Mesenchymal stem cell (in vitro differentiated cells and primary cell): Measurements from ENCODE around the gene NYAP2.

ENCODE experiments used
- DNase-seq: peaks from one replicate; pipeline ENCODE4 v3.0.0-alpha.2; 2013
- H2AFZ ChIP-seq: one replicate; pipeline ENCODE4 v1.6.1; 2013; ENCODE audit warnings: low read depth, mild to moderate bottlenecking, control low read depth, inconsistent platforms, low read length, moderate library complexity
- H2AK5ac ChIP-seq: 2 replicates; pipeline ENCODE4 v1.6.1; 2013; ENCODE audit warnings: low read length, moderate library complexity, mild to moderate bottlenecking, inconsistent platforms; ENCODE audit not compliant: severe bottlenecking
- H2BK120ac ChIP-seq: one replicate; pipeline ENCODE4 v1.6.1; 2013; ENCODE audit warnings: low read depth, mild to moderate bottlenecking, inconsistent platforms, low read length, moderate library complexity
- H2BK12ac ChIP-seq, 2 experiments: one replicate each; pipeline ENCODE4 v1.6.1; 2013; ENCODE audit warnings: inconsistent platforms in 2 of 2, low read length in 2 of 2, mild to moderate bottlenecking in 2 of 2, moderate library complexity in 2 of 2, control low read depth in 1 of 2
- H2BK15ac ChIP-seq: one replicate; pipeline ENCODE4 v1.6.1; 2013; ENCODE audit warnings: mild to moderate bottlenecking, low read depth, inconsistent platforms; ENCODE audit not compliant: poor library complexity, severe bottlenecking
- H2BK5ac ChIP-seq: 2 replicates; pipeline ENCODE4 v1.6.1; 2013; ENCODE audit warnings: low read depth, mild to moderate bottlenecking, low read length, control low read depth, inconsistent platforms; ENCODE audit not compliant: poor library complexity, severe bottlenecking
- H3K14ac ChIP-seq, 2 experiments: one replicate each; pipeline ENCODE4 v1.6.1; 2013; ENCODE audit warnings: inconsistent platforms in 2 of 2, low read length in 2 of 2, control low read depth in 1 of 2, mild to moderate bottlenecking in 1 of 2, moderate library complexity in 1 of 2
- H3K18ac ChIP-seq, 2 experiments: one replicate each; pipeline ENCODE4 v1.6.1; 2013; ENCODE audit warnings: inconsistent platforms in 2 of 2, low read length in 2 of 2, control low read depth in 1 of 2, low read depth in 1 of 2, mild to moderate bottlenecking in 1 of 2
- H3K23ac ChIP-seq, 2 experiments: one replicate each; pipeline ENCODE4 v1.6.1; 2013; ENCODE audit warnings: inconsistent platforms in 2 of 2, low read length in 2 of 2, mild to moderate bottlenecking in 2 of 2, moderate library complexity in 2 of 2, control low read depth in 1 of 2
- H3K27ac ChIP-seq: 2 replicates; pipeline ENCODE4 v1.5.1; 2013; ENCODE audit warnings: mild to moderate bottlenecking, moderate library complexity, low read length, control low read depth, inconsistent platforms; ENCODE audit not compliant: poor library complexity, severe bottlenecking
- H3K27me3 ChIP-seq, 2 experiments: 2 replicates each; pipeline versions ENCODE4 v1.6.1 to v1.7.0; 2013; ENCODE audit warnings: low read length in 2 of 2, mild to moderate bottlenecking in 2 of 2, moderate library complexity in 2 of 2, control low read depth in 1 of 2, inconsistent platforms in 1 of 2; ENCODE audit not compliant: control insufficient read depth in 1 of 2, insufficient read depth in 1 of 2
- H3K36me3 ChIP-seq, 2 experiments: 2 replicates each; pipeline versions ENCODE4 v1.6.1 to v1.7.0; 2013; ENCODE audit warnings: low read length in 2 of 2, control low read depth in 1 of 2, inconsistent platforms in 1 of 2, low read depth in 1 of 2, mild to moderate bottlenecking in 1 of 2; ENCODE audit not compliant: insufficient read depth in 2 of 2, control insufficient read depth in 1 of 2
- H3K4ac ChIP-seq, 2 experiments: one replicate each; pipeline ENCODE4 v1.6.1; 2013; ENCODE audit warnings: inconsistent platforms in 2 of 2, low read length in 2 of 2, mild to moderate bottlenecking in 2 of 2, moderate library complexity in 2 of 2, control low read depth in 1 of 2, low read depth in 1 of 2
- H3K4me1 ChIP-seq: 2 replicates; pipeline ENCODE4 v1.6.1; 2013; ENCODE audit warnings: low read depth, low read length, control low read depth; ENCODE audit not compliant: control insufficient read depth, insufficient read depth
- H3K4me2 ChIP-seq: 2 replicates; pipeline ENCODE4 v1.6.1; 2013; ENCODE audit warnings: low read length, mild to moderate bottlenecking, inconsistent platforms; ENCODE audit not compliant: poor library complexity, severe bottlenecking
- H3K4me3 ChIP-seq, 2 experiments: 2 replicates each; pipeline versions ENCODE4 v1.5.1 to v1.7.0; 2013; ENCODE audit warnings: low read length in 2 of 2, mild to moderate bottlenecking in 2 of 2, control low read depth in 1 of 2, low read depth in 1 of 2; ENCODE audit not compliant: insufficient read depth in 1 of 2
- H3K79me1 ChIP-seq: replicated peaks from 2 replicates; pipeline ENCODE4 v1.6.1; 2013; ENCODE audit warnings: mild to moderate bottlenecking, control low read depth, low read length, inconsistent platforms; ENCODE audit not compliant: poor library complexity, severe bottlenecking
- H3K9ac ChIP-seq: 2 replicates; pipeline ENCODE4 v1.7.0; 2013; ENCODE audit warnings: mild to moderate bottlenecking, low read length, moderate library complexity
- H3K9me3 ChIP-seq: 2 replicates; pipeline ENCODE4 v1.7.0; 2013; ENCODE audit warnings: mild to moderate bottlenecking, low read length; ENCODE audit not compliant: control insufficient read depth
- H4K8ac ChIP-seq: one replicate; pipeline ENCODE4 v1.6.1; 2013; ENCODE audit warnings: inconsistent platforms, mild to moderate bottlenecking, low read length, moderate library complexity
- H4K91ac ChIP-seq: one replicate; pipeline ENCODE4 v1.6.1; 2013; ENCODE audit warnings: mild to moderate bottlenecking, low read length, inconsistent platforms
- WGBS: methylation state at CpG from one replicate; pipeline ENCODE4 v1.1.7; 2013; ENCODE audit warnings: mixed read lengths; 5-methylcytosine and 5-hydroxymethylcytosine counted together

The NYAP2 gene

GRCh38 chr2:225640550-225640949, 241.0 kb downstream of the NYAP2 start:
- H4K8ac ChIP-seq, result no peak overlapping the region
- H3K4ac ChIP-seq, result no peak overlapping the region
- DNase-seq, result no peak
- no peak overlapping the region for H3K4me3 ChIP-seq
- H2BK12ac ChIP-seq, result no peak overlapping the region
- no peak overlapping the region for H3K4me2 ChIP-seq
- H3K18ac ChIP-seq, result no peak overlapping the region
- no peak overlapping the region for H2BK15ac ChIP-seq
- H3K79me1 ChIP-seq, result no peaks in the 10 kb centered on the region
- H3K36me3 ChIP-seq, result no peaks in the 10 kb centered on the region
- no peak overlapping the region for H3K9ac ChIP-seq
- no peaks in the 10 kb centered on the region for H3K27me3 ChIP-seq
- H4K91ac ChIP-seq, result no peak overlapping the region
- 100% methylated on average over 2 of the region's 3 CpGs for WGBS
- no peaks in the 10 kb centered on the region for H3K4me1 ChIP-seq
- H3K27ac ChIP-seq, result no peak overlapping the region
- no peak overlapping the region for H2BK5ac ChIP-seq
- no peak overlapping the region for H3K14ac ChIP-seq
- H3K9me3 ChIP-seq, result no peaks in the 10 kb centered on the region
- no peak overlapping the region for H3K23ac ChIP-seq
- H2AK5ac ChIP-seq, result no peak overlapping the region
- H2AFZ ChIP-seq, result no peak overlapping the region
- H2BK120ac ChIP-seq, result no peak overlapping the region

GRCh38 chr2:225649274-225649673, 249.8 kb downstream of the NYAP2 start:
- Histone ChIP-seq H2AFZ (no peak overlapping the region), H3K18ac (no peak overlapping the region), H3K27ac (no peak overlapping the region), H3K36me3 (no peaks in the 10 kb centered on the region), H2BK120ac (no peak overlapping the region), H3K23ac (no peak overlapping the region), H3K9ac (no peak overlapping the region), H2BK15ac (no peak overlapping the region), H3K9me3 (no peaks in the 10 kb centered on the region), H3K4me2 (no peak overlapping the region), H3K4me3 (no peak overlapping the region), H3K27me3 (no peaks in the 10 kb centered on the region), H2BK5ac (no peak overlapping the region), H3K14ac (no peak overlapping the region), H4K91ac (no peak overlapping the region), H2BK12ac (no peak overlapping the region), H3K79me1 (no peaks in the 10 kb centered on the region), H3K4ac (no peak overlapping the region), H2AK5ac (no peak overlapping the region), H3K4me1 (no peaks in the 10 kb centered on the region), H4K8ac (no peak overlapping the region)
- DNase-seq, result no peak
- WGBS, result 70% methylated on average over 4 of the region's 4 CpGs

- Histone ChIP-seq H3K27me3 (no peaks in the 10 kb centered on the region), H2BK120ac (no peak overlapping the region), H3K27ac (no peak overlapping the region), H3K4me1 (no peaks in the 10 kb centered on the region), H4K8ac (no peak overlapping the region), H2BK5ac (no peak overlapping the region), H3K4me3 (no peak overlapping the region), H3K4me2 (no peak overlapping the region), H3K36me3 (no peaks in the 10 kb centered on the region), H3K18ac (no peak overlapping the region), H3K4ac (no peak overlapping the region), H2BK12ac (no peak overlapping the region), H3K79me1 (no peaks in the 10 kb centered on the region), H3K9ac (no peak overlapping the region), H3K14ac (no peak overlapping the region), H2BK15ac (no peak overlapping the region), H3K23ac (no peak overlapping the region), H3K9me3 (no peaks in the 10 kb centered on the region), H2AFZ (no peak overlapping the region), H2AK5ac (no peak overlapping the region), H4K91ac (no peak overlapping the region)
- 91% methylated on average over 8 of the region's 8 CpGs for WGBS
- DNase-seq, result no peak
Measured at GRCh38 chr2:225650041-225650440, 250.5 kb downstream of the NYAP2 start.

GRCh38 chr2:225660262-225661131, 261.0 kb downstream of the NYAP2 start:
- whole genome bisulfite sequencing, result 9% methylated on average over 6 of the region's 11 CpGs
- Histone ChIP-seq H2AFZ (no peak overlapping the region), H2BK5ac (no peak overlapping the region), H3K14ac (no peak overlapping the region), H3K36me3 (no peaks in the 10 kb centered on the region), H3K9ac (no peak overlapping the region), H3K27me3 (peaks cover 0 to 4% of the 10 kb centered on the region in 2 experiments), H3K9me3 (no peaks in the 10 kb centered on the region), H2AK5ac (no peak overlapping the region), H2BK120ac (no peak overlapping the region), H3K4me3 (no peak overlapping the region), H3K79me1 (no peaks in the 10 kb centered on the region), H3K27ac (no peak overlapping the region), H3K4ac (no peak overlapping the region), H2BK15ac (no peak overlapping the region), H2BK12ac (no peak overlapping the region), H4K8ac (no peak overlapping the region), H3K4me2 (no peak overlapping the region), H3K18ac (no peak overlapping the region), H4K91ac (no peak overlapping the region), H3K23ac (no peak overlapping the region), H3K4me1 (no peaks in the 10 kb centered on the region)
- peak; percentile 62 for DNase-seq
